HepG2 (cell line): ENCODE data around the gene TCAP. TPM values are rescaled to one million over a fixed set of nuclear protein-coding genes. Genes with fewer than 3 reads are reported as not detected.

Experiments
- AKAP8 ChIP-seq: sonication (generic); formaldehyde crosslinking; IDR thresholded peaks from 2 replicates; pipeline ENCODE4 v1.5.1; 2020; ENCODE audit warnings: mild to moderate bottlenecking, missing genetic modification reagents
- GABPA ChIP-seq, 2 experiments: IDR thresholded peaks; 2 replicates each; pipeline ENCODE4 v1.6.1; 2011 to 2016; ENCODE audit warnings: low read depth in 2 of 2, low read length in 1 of 2, missing biosample characterization in 1 of 2, missing genetic modification characterization in 1 of 2
- GABPB1 ChIP-seq: IDR thresholded peaks from 2 replicates; pipeline ENCODE4 v1.6.1; 2016; ENCODE audit warnings: mild to moderate bottlenecking, missing genetic modification reagents, moderate library complexity, missing compliant biosample characterization
- JUNB ChIP-seq: sonication (generic); formaldehyde crosslinking; IDR thresholded peaks from 2 replicates; pipeline ENCODE4 v1.8.0; 2022; ENCODE audit warnings: missing genetic modification reagents, mild to moderate bottlenecking, borderline replicate concordance
- KMT2B ChIP-seq: IDR thresholded peaks from 2 replicates; pipeline ENCODE4 v1.6.1; 2016; ENCODE audit warnings: missing genetic modification reagents, missing compliant biosample characterization
- MAF1 ChIP-seq: sonication (generic); formaldehyde crosslinking; IDR thresholded peaks from 2 replicates; pipeline ENCODE4 v1.5.0; 2020; ENCODE audit warnings: missing genetic modification reagents, borderline replicate concordance
- MED1 ChIP-seq: sonication (generic); formaldehyde crosslinking; IDR thresholded peaks from 2 replicates; pipeline ENCODE4 v1.4.0; 2020; ENCODE audit warnings: missing genetic modification reagents
- MED8 ChIP-seq: sonication (generic); formaldehyde crosslinking; IDR thresholded peaks from 2 replicates; pipeline ENCODE4 v1.8.1; 2023; ENCODE audit warnings: mild to moderate bottlenecking, missing genetic modification reagents; ENCODE audit not compliant: insufficient replicate concordance
- SCMH1 ChIP-seq: sonication (generic); formaldehyde crosslinking; IDR thresholded peaks from 2 replicates; pipeline ENCODE4 v1.9.0; 2021; ENCODE audit warnings: missing genetic modification reagents, mild to moderate bottlenecking, borderline replicate concordance
- SMAD3 ChIP-seq: sonication (generic); formaldehyde crosslinking; IDR thresholded peaks from 2 replicates; pipeline ENCODE4 v1.4.0; 2020; ENCODE audit warnings: missing genetic modification reagents
- SYNCRIP ChIP-seq: fragments of 200-400 bp; formaldehyde crosslinking; IDR thresholded peaks from 2 replicates; pipeline ENCODE4 v1.6.1; 2018; ENCODE audit warnings: mild to moderate bottlenecking, low read depth, low read length; ENCODE audit not compliant: insufficient read depth
- ZNF232 ChIP-seq: sonication (generic); formaldehyde crosslinking; IDR thresholded peaks from 2 replicates; pipeline ENCODE4 v1.4.0; 2020; ENCODE audit warnings: missing genetic modification reagents, borderline replicate concordance
- ZNF556 ChIP-seq: sonication (generic); formaldehyde crosslinking; IDR thresholded peaks from 2 replicates; pipeline ENCODE4 v1.4.0; 2020; ENCODE audit warnings: mild to moderate bottlenecking, missing genetic modification reagents, borderline replicate concordance
- ZNF598 ChIP-seq: sonication (generic); formaldehyde crosslinking; IDR thresholded peaks from 2 replicates; pipeline ENCODE4 v1.5.1; 2020; ENCODE audit warnings: mild to moderate bottlenecking, missing genetic modification reagents, borderline replicate concordance
- polyA plus RNA-seq, 8 experiments: library from polyadenylated mRNA; depleted of rRNA in 3 of 8; stranded (reverse) in 7 of 8; unstranded in 1 of 8; fragments of >200 nt; fragmentation: Illumina TruSeq in 4 of 8; extraction: Trizol in 4 of 8; gene quantifications; 2 replicates each; pipeline versions ENCODE4 v1.2.1 to v1.2.3, GENCODE V29; 2011 to 2016; ENCODE audit warnings: low read depth in 4 of 8, missing spikeins in 1 of 8, mixed read lengths in 1 of 8; ENCODE audit not compliant: insufficient read depth in 1 of 8
- total RNA-seq, 5 experiments: library from RNA; depleted of rRNA; stranded (reverse); fragments of >200 nt; fragmentation: Illumina TruSeq; extraction: Trizol; gene quantifications; 2 replicates each; pipeline ENCODE4 v1.2.3, GENCODE V29; 2016; ENCODE audit warnings: low read depth in 1 of 5
- TF ChIP-seq, protein P1 (sequence below): conservative IDR thresholded peaks from 2 replicates; pipeline ENCODE4 v1.6.1; 2018; ENCODE audit warnings: missing genetic modification reagents
- TF ChIP-seq, protein P2 (sequence below): sonication (generic); formaldehyde crosslinking; IDR thresholded peaks from 2 replicates; pipeline ENCODE4 v1.4.0; 2020; ENCODE audit warnings: low read depth, mild to moderate bottlenecking, missing genetic modification reagents
- TF ChIP-seq, protein P3 (sequence below): fragments of 450-650 bp; IDR thresholded peaks from 2 replicates; pipeline ENCODE4 v1.6.1; 2017
- TF ChIP-seq, protein P4 (sequence below): sonication (generic); formaldehyde crosslinking; IDR thresholded peaks from 2 replicates; pipeline ENCODE4 v1.9.0; 2021; ENCODE audit warnings: missing genetic modification reagents, borderline replicate concordance
- TF ChIP-seq, protein P5 (sequence below): sonication (generic); formaldehyde crosslinking; IDR thresholded peaks from 2 replicates; pipeline ENCODE4 v1.4.0; 2020; ENCODE audit warnings: missing genetic modification reagents, mild to moderate bottlenecking, borderline replicate concordance

Gene TCAP
- total and polyA plus RNA-seq, 2 of the 13 experiments (the other 11 are each of a cell fraction or from before 2014, with no cell fraction given), result 0.24 to 0.65 TPM

DNA sequence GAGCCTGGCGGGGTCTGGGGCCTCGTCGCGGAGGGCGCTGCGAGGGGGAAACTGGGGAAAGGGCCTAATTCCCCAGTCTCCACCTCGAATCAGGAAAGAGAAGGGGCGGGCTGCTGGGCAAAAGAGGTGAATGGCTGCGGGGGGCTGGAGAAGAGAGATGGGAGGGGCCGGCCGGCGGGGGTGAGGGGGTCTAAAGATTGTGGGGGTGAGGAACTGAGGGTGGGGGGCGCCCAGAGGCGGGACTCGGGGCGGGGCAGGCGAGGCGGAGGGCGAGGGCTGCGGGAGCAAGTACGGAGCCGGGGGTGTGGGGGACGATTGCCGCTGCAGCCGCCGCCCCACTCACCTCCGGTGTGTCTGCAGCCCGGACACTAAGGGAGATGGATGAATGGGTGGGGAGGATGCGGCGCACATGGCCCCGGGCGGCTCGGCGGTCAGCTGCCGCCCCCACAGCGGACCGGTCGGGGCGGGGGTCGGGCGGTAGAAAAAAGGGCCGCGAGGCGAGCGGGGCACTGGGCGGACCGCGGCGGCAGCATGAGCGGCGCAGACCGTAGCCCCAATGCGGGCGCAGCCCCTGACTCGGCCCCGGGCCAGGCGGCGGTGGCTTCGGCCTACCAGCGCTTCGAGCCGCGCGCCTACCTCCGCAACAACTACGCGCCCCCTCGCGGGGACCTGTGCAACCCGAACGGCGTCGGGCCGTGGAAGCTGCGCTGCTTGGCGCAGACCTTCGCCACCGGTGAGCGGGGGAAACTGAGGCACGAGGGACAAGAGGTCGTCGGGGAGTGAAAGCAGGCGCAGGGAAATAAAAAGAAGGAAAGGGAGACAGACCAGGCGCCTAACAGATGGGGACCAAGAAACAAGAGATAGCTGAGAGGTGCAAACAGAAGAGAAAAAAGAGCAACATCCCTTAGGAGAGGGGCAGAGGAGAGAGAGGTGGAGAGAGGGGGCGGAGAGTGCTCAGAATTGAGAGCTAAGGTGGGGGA lies 3.1 kb downstream of the TCAP start, which contains the start of gene PNMT (continued):
- TF ChIP-seq, protein P1, sequence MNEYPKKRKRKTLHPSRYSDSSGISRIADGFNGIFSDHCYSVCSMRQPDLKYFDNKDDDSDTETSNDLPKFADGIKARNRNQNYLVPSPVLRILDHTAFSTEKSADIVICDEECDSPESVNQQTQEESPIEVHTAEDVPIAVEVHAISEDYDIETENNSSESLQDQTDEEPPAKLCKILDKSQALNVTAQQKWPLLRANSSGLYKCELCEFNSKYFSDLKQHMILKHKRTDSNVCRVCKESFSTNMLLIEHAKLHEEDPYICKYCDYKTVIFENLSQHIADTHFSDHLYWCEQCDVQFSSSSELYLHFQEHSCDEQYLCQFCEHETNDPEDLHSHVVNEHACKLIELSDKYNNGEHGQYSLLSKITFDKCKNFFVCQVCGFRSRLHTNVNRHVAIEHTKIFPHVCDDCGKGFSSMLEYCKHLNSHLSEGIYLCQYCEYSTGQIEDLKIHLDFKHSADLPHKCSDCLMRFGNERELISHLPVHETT (CRISPR knock-in tag), result 0 out of 2 replicates have a peak, but pooled peaks have one; percentile 30
- peak; percentile 83; the same call in 1 of the 2 replicates for TF ChIP-seq ZNF556 (CRISPR knock-in tag)
- no peak for TF ChIP-seq GABPA (IDR thresholded peaks at IDR 0.05; ENCODE audit: low read depth, low read length)
- no peak for TF ChIP-seq GABPA (CRISPR knock-in tag; IDR thresholded peaks at IDR 0.05; ENCODE audit: low read depth)
- TF ChIP-seq MAF1 (CRISPR knock-in tag), result no peak
- TF ChIP-seq, protein P2, sequence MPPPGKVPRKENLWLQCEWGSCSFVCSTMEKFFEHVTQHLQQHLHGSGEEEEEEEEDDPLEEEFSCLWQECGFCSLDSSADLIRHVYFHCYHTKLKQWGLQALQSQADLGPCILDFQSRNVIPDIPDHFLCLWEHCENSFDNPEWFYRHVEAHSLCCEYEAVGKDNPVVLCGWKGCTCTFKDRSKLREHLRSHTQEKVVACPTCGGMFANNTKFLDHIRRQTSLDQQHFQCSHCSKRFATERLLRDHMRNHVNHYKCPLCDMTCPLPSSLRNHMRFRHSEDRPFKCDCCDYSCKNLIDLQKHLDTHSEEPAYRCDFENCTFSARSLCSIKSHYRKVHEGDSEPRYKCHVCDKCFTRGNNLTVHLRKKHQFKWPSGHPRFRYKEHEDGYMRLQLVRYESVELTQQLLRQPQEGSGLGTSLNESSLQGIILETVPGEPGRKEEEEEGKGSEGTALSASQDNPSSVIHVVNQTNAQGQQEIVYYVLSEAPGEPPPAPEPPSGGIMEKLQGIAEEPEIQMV, result 0 out of 2 replicates have a peak, but pooled peaks have one; percentile 48
- TF ChIP-seq, protein P3, sequence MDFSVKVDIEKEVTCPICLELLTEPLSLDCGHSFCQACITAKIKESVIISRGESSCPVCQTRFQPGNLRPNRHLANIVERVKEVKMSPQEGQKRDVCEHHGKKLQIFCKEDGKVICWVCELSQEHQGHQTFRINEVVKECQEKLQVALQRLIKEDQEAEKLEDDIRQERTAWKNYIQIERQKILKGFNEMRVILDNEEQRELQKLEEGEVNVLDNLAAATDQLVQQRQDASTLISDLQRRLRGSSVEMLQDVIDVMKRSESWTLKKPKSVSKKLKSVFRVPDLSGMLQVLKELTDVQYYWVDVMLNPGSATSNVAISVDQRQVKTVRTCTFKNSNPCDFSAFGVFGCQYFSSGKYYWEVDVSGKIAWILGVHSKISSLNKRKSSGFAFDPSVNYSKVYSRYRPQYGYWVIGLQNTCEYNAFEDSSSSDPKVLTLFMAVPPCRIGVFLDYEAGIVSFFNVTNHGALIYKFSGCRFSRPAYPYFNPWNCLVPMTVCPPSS, result no peak
- peak; percentile 74; the same call in 1 of the 2 replicates for TF ChIP-seq SMAD3 (CRISPR knock-in tag)
- TF ChIP-seq AKAP8 (CRISPR knock-in tag), result peak; percentile 58; the same call in 1 of the 2 replicates
- TF ChIP-seq MED8, result no peak
- peak; percentile 72; the same call in 1 of the 2 replicates for TF ChIP-seq GABPB1 (CRISPR knock-in tag)
- TF ChIP-seq, protein P4, sequence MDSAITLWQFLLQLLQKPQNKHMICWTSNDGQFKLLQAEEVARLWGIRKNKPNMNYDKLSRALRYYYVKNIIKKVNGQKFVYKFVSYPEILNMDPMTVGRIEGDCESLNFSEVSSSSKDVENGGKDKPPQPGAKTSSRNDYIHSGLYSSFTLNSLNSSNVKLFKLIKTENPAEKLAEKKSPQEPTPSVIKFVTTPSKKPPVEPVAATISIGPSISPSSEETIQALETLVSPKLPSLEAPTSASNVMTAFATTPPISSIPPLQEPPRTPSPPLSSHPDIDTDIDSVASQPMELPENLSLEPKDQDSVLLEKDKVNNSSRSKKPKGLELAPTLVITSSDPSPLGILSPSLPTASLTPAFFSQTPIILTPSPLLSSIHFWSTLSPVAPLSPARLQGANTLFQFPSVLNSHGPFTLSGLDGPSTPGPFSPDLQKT, result no peak
- TF ChIP-seq SYNCRIP, result no peak
- 0 out of 2 replicates have a peak, but pooled peaks have one; percentile 44 for TF ChIP-seq ZNF232 (CRISPR knock-in tag)
- TF ChIP-seq, protein P5, sequence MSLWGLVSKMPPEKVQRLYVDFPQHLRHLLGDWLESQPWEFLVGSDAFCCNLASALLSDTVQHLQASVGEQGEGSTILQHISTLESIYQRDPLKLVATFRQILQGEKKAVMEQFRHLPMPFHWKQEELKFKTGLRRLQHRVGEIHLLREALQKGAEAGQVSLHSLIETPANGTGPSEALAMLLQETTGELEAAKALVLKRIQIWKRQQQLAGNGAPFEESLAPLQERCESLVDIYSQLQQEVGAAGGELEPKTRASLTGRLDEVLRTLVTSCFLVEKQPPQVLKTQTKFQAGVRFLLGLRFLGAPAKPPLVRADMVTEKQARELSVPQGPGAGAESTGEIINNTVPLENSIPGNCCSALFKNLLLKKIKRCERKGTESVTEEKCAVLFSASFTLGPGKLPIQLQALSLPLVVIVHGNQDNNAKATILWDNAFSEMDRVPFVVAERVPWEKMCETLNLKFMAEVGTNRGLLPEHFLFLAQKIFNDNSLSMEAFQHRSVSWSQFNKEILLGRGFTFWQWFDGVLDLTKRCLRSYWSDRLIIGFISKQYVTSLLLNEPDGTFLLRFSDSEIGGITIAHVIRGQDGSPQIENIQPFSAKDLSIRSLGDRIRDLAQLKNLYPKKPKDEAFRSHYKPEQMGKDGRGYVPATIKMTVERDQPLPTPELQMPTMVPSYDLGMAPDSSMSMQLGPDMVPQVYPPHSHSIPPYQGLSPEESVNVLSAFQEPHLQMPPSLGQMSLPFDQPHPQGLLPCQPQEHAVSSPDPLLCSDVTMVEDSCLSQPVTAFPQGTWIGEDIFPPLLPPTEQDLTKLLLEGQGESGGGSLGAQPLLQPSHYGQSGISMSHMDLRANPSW (CRISPR knock-in tag), result no peak
- 0 out of 2 replicates have a peak, but pooled peaks have one; percentile 76 for TF ChIP-seq ZNF598 (CRISPR knock-in tag)
- no peak for TF ChIP-seq SCMH1 (CRISPR knock-in tag)
- TF ChIP-seq KMT2B (CRISPR knock-in tag), result peak; percentile 64
- TF ChIP-seq JUNB (CRISPR knock-in tag), result 0 out of 2 replicates have a peak, but pooled peaks have one; percentile 6
- 0 out of 2 replicates have a peak, but pooled peaks have one; percentile 42 for TF ChIP-seq MED1
